HepG2 (cell line): Measurements from ENCODE around the gene GATB. TPM values are rescaled to one million over a fixed set of nuclear protein-coding genes. Genes with fewer than 3 reads are reported as not detected.

Source experiments
- ATAC-seq: fragments of 200-7000 bp; cut with Tn5 transposase; 3 replicates; pipeline ENCODE4 v1.9.1; 2020; ENCODE audit warnings: mild to moderate bottlenecking, moderate library complexity
- BruUV-seq: library from RNA; stranded (reverse); fragments of 400-500 nt; replicated peaks from 2 replicates; lab custom pipeline; 2021; lab: Mats Ljungman, UMichigan
- CTCF ChIA-PET: fragments of 300-600 bp; formaldehyde crosslinking; extraction: SDS; loops from one replicate; lab custom pipeline; 2021; ENCODE audit warnings: low total read pairs, inconsistent platforms, low intra/inter-chr PET ratio; lab: Yijun Ruan, JAX
- POLR2A ChIA-PET: fragments of 350-600 bp; sonication (Branson Sonifier 250); formaldehyde crosslinking; loops from one replicate; lab custom pipeline; 2020; ENCODE audit warnings: antibody characterized with exemption, inconsistent platforms; lab: Yijun Ruan, JAX
- DNase-seq: peaks from one replicate; pipeline ENCODE4 v3.0.0-alpha.2; 2015; ENCODE audit warnings: low spot score
- FAIRE-seq: peaks from 3 replicates; lab custom pipeline; 2011; peaks lifted over from hg19 to GRCh38; lab: Jason Lieb, UNC
- H2AFZ ChIP-seq: one replicate; pipeline ENCODE4 v1.6.1; 2011; ENCODE audit warnings: low read length, inconsistent platforms
- H3K27ac ChIP-seq: fragments of 300-600 bp; 3 replicates; pipeline ENCODE4 v1.8.0; 2011; ENCODE audit warnings: mixed run types, mild to moderate bottlenecking, mixed read lengths, low read length, inconsistent platforms; ENCODE audit not compliant: insufficient read depth; ENCODE audit errors: extremely low read length
- H3K27me3 ChIP-seq, 2 experiments: fragments of 200-600 bp in 1 of 2; 2 replicates in 1 of 2; 3 replicates in 1 of 2; pipeline versions ENCODE4 v1.6.0 to v1.8.0; 2011; ENCODE audit warnings: low read length in 2 of 2, mild to moderate bottlenecking in 2 of 2, moderate library complexity in 2 of 2, inconsistent platforms in 1 of 2; ENCODE audit not compliant: insufficient read depth in 2 of 2, control insufficient read depth in 1 of 2
- H3K36me3 ChIP-seq, 2 experiments: fragments of 200-600 bp in 1 of 2; replicated peaks in 1 of 2; 2 replicates in 1 of 2; 3 replicates in 1 of 2; pipeline versions ENCODE4 v1.5.1 to v1.8.0; 2011; ENCODE audit warnings: low read length in 2 of 2, inconsistent platforms in 1 of 2; ENCODE audit not compliant: insufficient read depth in 2 of 2, control insufficient read depth in 1 of 2
- H3K4me1 ChIP-seq: 2 replicates; pipeline ENCODE4 v1.5.1; 2012; ENCODE audit warnings: low read length, inconsistent platforms; ENCODE audit not compliant: insufficient read depth
- H3K4me2 ChIP-seq: 2 replicates; pipeline ENCODE4 v1.6.0; 2011; ENCODE audit warnings: low read depth, low read length, inconsistent platforms
- H3K4me3 ChIP-seq, 3 experiments: fragments of 200-600 bp in 1 of 3; sonication (generic), shearing (Covaris generic) in 1 of 3; replicated peaks in 1 of 3; 2 replicates each; pipeline ENCODE4 v1.5.1; 2011 to 2016; ENCODE audit warnings: low read length in 3 of 3, inconsistent platforms in 2 of 3, low read depth in 2 of 3, mild to moderate bottlenecking in 2 of 3, control low read depth in 1 of 3, mixed read lengths in 1 of 3; ENCODE audit not compliant: insufficient read depth in 1 of 3
- H3K79me2 ChIP-seq: one replicate; pipeline ENCODE4 v1.6.1; 2011; ENCODE audit warnings: low read length, inconsistent platforms; ENCODE audit not compliant: insufficient read depth
- H3K9ac ChIP-seq: 2 replicates; pipeline ENCODE4 v1.6.0; 2011; ENCODE audit warnings: mild to moderate bottlenecking, low read depth, low read length, inconsistent platforms; ENCODE audit not compliant: insufficient read depth
- H3K9me3 ChIP-seq: 2 replicates; pipeline ENCODE4 v1.5.1; 2012; ENCODE audit warnings: mild to moderate bottlenecking, low read length
- H4K20me1 ChIP-seq: 2 replicates; pipeline ENCODE4 v1.6.0; 2011; ENCODE audit warnings: inconsistent platforms, mild to moderate bottlenecking, low read length, moderate library complexity; ENCODE audit not compliant: insufficient read depth
- CENPX ChIP-seq: sonication (generic); formaldehyde crosslinking; IDR thresholded peaks from 2 replicates; pipeline ENCODE4 v1.9.0; 2021; ENCODE audit warnings: mild to moderate bottlenecking, missing genetic modification reagents, moderate library complexity
- PRMT3 ChIP-seq: sonication (generic); formaldehyde crosslinking; IDR thresholded peaks from 2 replicates; pipeline ENCODE4 v1.8.1; 2022; ENCODE audit warnings: low read depth, mild to moderate bottlenecking, moderate library complexity, missing genetic modification reagents, borderline replicate concordance
- ZBTB3 ChIP-seq: sonication (generic); formaldehyde crosslinking; IDR thresholded peaks from 2 replicates; pipeline ENCODE4 v1.4.0; 2020; ENCODE audit warnings: low read depth, mild to moderate bottlenecking, moderate library complexity, missing genetic modification reagents, borderline replicate concordance
- ZMYM3 ChIP-seq: sonication (generic); formaldehyde crosslinking; IDR thresholded peaks from 2 replicates; pipeline ENCODE4 v1.5.1; 2020; ENCODE audit warnings: mild to moderate bottlenecking, missing genetic modification reagents
- ZNF354B ChIP-seq: sonication (generic); formaldehyde crosslinking; IDR thresholded peaks from 2 replicates; pipeline ENCODE4 v1.8.0; 2022; ENCODE audit warnings: mild to moderate bottlenecking, missing genetic modification reagents
- ZNF430 ChIP-seq: sonication (generic); formaldehyde crosslinking; IDR thresholded peaks from 2 replicates; pipeline ENCODE4 v1.9.0; 2021; ENCODE audit warnings: mild to moderate bottlenecking, missing genetic modification reagents
- ZNF564 ChIP-seq: sonication (generic); formaldehyde crosslinking; IDR thresholded peaks from 2 replicates; pipeline ENCODE4 v1.8.1; 2023; ENCODE audit warnings: mild to moderate bottlenecking, missing genetic modification reagents
- ZNF577 ChIP-seq: sonication (generic); formaldehyde crosslinking; IDR thresholded peaks from 2 replicates; pipeline ENCODE4 v1.4.0; 2020; ENCODE audit warnings: mild to moderate bottlenecking, low read depth, missing genetic modification reagents, borderline replicate concordance
- WGBS: methylation state at CpG from one replicate; pipeline ENCODE4 v1.1.6; 2017; ENCODE audit warnings: low lambda C conversion rate; 5-methylcytosine and 5-hydroxymethylcytosine counted together
- in situ Hi-C: cut with HindIII; loops from 2 replicates; pipeline ENCODE4 v1.10.0; 2017; ENCODE audit warnings: low pct_unique_long_range_greater_than_20kb; ENCODE audit not compliant: extremely low pct_ligation_motif_present
- intact Hi-C: fragments of 100-400 bp; cut with micrococcal nuclease; formaldehyde crosslinking; loops from one replicate; pipeline ENCODE4 v1.10.0; 2022; ENCODE audit not compliant: unreplicated experiment
- polyA plus RNA-seq, 8 experiments: library from polyadenylated mRNA; depleted of rRNA in 3 of 8; stranded (reverse) in 7 of 8; unstranded in 1 of 8; fragments of >200 nt; fragmentation: Illumina TruSeq in 4 of 8; extraction: Trizol in 4 of 8; gene quantifications; 2 replicates each; pipeline versions ENCODE4 v1.2.1 to v1.2.3, GENCODE V29; 2011 to 2016; ENCODE audit warnings: low read depth in 4 of 8, missing spikeins in 1 of 8, mixed read lengths in 1 of 8; ENCODE audit not compliant: insufficient read depth in 1 of 8
- total RNA-seq, 5 experiments: library from RNA; depleted of rRNA; stranded (reverse); fragments of >200 nt; fragmentation: Illumina TruSeq; extraction: Trizol; gene quantifications; 2 replicates each; pipeline ENCODE4 v1.2.3, GENCODE V29; 2016; ENCODE audit warnings: low read depth in 1 of 5
- TF ChIP-seq, protein P1 (sequence below): sonication (generic); formaldehyde crosslinking; conservative IDR thresholded peaks from 2 replicates; pipeline ENCODE4 v1.4.0; 2020; ENCODE audit warnings: missing genetic modification reagents
- TF ChIP-seq, protein P2 (sequence below): sonication (generic); formaldehyde crosslinking; conservative IDR thresholded peaks from 2 replicates; pipeline ENCODE4 v1.8.1; 2023; ENCODE audit warnings: missing genetic modification reagents
- TF ChIP-seq, protein P3 (sequence below): sonication (generic); formaldehyde crosslinking; IDR thresholded peaks from 2 replicates; pipeline ENCODE4 v1.8.1; 2023; ENCODE audit warnings: mild to moderate bottlenecking, missing genetic modification reagents
- TF ChIP-seq, protein P4 (sequence below): sonication (generic); formaldehyde crosslinking; IDR thresholded peaks from 2 replicates; pipeline ENCODE4 v1.4.0; 2020; ENCODE audit warnings: mild to moderate bottlenecking, missing genetic modification reagents, borderline replicate concordance

GATB gene
- total and polyA plus RNA-seq, 2 of the 13 experiments (the other 11 are each of a cell fraction or from before 2014, with no cell fraction given), result 32.3 to 32.4 TPM

DNA sequence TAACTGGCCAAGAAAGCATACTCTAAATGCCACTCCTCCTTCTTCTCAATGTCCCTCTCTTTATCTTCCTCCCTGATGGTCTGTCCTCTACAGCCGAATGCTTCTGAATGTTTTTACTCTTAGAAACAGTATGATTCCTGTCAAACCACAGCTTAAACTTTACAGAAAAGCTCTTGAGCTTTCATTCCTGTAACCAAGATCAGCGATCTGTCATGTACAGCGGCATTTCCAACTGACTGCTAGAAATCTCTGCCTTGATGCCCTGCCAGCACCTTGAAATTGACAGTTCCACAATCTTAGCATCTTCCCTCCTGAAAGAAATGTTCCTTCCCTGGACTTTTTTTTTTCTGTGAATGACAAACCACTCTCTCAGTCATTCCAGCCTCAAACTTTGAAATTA, 11.5 kb upstream of the GATB start:
- intact Hi-C loops, result no loop called here
- FAIRE-seq (no peak), ATAC-seq (no peak), DNase-seq (no peak)
- Histone ChIP-seq H3K9me3 (no peaks in the 10 kb centered on the region), H3K4me3 (no peak overlapping the region), H4K20me1 (no peaks in the 10 kb centered on the region), H3K4me1 (no peaks in the 10 kb centered on the region), H3K9ac (no peak overlapping the region), H3K79me2 (no peaks in the 10 kb centered on the region), H3K27me3 (0 out of 5 replicates have a peak, but pooled peaks cover 0 to 3% of the 10 kb centered on the region in 2 experiments), H3K27ac (no peak overlapping the region), H3K36me3 (no peaks in the 10 kb centered on the region), H3K4me2 (no peak overlapping the region), H2AFZ (no peak overlapping the region)
- ChIA-PET POLR2A (no interaction called here), CTCF (no interaction called here)
- TF ChIP-seq ZNF430 (CRISPR knock-in tag), result no peak
- in situ Hi-C loops, result no loop called here
- BruUV-seq, result no TSS peak
- WGBS, result 9% methylated on average over 3 of the region's 3 CpGs

DNA sequence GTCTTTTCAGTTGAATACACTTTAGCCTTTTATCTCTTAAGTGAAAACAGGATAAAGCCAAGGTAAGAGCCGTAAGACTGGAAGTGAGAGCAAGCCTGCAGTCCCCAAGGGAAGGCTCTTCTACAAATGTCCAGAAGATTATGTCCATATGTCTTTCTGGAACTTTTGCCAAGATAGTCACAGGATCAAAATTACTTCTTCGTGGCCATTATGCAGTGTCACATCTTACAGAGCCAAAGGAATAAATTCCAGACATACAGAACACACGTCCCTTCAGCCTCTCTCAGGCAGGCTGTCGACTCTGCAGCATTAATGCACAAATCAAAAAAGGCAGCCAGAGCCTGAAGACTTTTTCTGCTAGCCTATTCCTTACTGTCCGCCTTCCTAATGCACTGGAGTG, 10.9 kb upstream of the GATB start:
- Histone ChIP-seq H3K9me3 (no peaks in the 10 kb centered on the region), H2AFZ (no peak overlapping the region), H3K27me3 (0 out of 5 replicates have a peak, but pooled peaks cover 0 to 3% of the 10 kb centered on the region in 2 experiments), H3K36me3 (no peaks in the 10 kb centered on the region), H3K79me2 (no peaks in the 10 kb centered on the region), H3K27ac (no peak overlapping the region), H4K20me1 (no peaks in the 10 kb centered on the region), H3K4me2 (no peak overlapping the region), H3K9ac (no peak overlapping the region), H3K4me3 (no peak overlapping the region), H3K4me1 (no peaks in the 10 kb centered on the region)
- in situ Hi-C loops (no loop called here), intact Hi-C loops (no loop called here)
- FAIRE-seq (no peak), ATAC-seq (no peak), DNase-seq (no peak)
- CTCF ChIA-PET, result no interaction called here
- 1% methylated on average over 5 of the region's 5 CpGs for WGBS
- BruUV-seq, result no TSS peak
- POLR2A ChIA-PET, result no interaction called here
- no peak for TF ChIP-seq ZMYM3 (CRISPR knock-in tag)
- no peak for TF ChIP-seq ZNF354B (CRISPR knock-in tag)
- TF ChIP-seq, protein P1, sequence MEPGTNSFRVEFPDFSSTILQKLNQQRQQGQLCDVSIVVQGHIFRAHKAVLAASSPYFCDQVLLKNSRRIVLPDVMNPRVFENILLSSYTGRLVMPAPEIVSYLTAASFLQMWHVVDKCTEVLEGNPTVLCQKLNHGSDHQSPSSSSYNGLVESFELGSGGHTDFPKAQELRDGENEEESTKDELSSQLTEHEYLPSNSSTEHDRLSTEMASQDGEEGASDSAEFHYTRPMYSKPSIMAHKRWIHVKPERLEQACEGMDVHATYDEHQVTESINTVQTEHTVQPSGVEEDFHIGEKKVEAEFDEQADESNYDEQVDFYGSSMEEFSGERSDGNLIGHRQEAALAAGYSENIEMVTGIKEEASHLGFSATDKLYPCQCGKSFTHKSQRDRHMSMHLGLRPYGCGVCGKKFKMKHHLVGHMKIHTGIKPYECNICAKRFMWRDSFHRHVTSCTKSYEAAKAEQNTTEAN (CRISPR knock-in tag), result no peak
- no peak for TF ChIP-seq CENPX (CRISPR knock-in tag)
- no peak for TF ChIP-seq ZNF564 (CRISPR knock-in tag)
- TF ChIP-seq, protein P2, sequence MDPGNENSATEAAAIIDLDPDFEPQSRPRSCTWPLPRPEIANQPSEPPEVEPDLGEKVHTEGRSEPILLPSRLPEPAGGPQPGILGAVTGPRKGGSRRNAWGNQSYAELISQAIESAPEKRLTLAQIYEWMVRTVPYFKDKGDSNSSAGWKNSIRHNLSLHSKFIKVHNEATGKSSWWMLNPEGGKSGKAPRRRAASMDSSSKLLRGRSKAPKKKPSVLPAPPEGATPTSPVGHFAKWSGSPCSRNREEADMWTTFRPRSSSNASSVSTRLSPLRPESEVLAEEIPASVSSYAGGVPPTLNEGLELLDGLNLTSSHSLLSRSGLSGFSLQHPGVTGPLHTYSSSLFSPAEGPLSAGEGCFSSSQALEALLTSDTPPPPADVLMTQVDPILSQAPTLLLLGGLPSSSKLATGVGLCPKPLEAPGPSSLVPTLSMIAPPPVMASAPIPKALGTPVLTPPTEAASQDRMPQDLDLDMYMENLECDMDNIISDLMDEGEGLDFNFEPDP, result no peak
- TF ChIP-seq ZBTB3 (CRISPR knock-in tag), result no peak
- TF ChIP-seq PRMT3 (CRISPR knock-in tag), result no peak
- TF ChIP-seq, protein P3, sequence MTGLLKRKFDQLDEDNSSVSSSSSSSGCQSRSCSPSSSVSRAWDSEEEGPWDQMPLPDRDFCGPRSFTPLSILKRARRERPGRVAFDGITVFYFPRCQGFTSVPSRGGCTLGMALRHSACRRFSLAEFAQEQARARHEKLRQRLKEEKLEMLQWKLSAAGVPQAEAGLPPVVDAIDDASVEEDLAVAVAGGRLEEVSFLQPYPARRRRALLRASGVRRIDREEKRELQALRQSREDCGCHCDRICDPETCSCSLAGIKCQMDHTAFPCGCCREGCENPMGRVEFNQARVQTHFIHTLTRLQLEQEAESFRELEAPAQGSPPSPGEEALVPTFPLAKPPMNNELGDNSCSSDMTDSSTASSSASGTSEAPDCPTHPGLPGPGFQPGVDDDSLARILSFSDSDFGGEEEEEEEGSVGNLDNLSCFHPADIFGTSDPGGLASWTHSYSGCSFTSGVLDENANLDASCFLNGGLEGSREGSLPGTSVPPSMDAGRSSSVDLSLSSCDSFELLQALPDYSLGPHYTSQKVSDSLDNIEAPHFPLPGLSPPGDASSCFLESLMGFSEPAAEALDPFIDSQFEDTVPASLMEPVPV (CRISPR knock-in tag), result no peak
- TF ChIP-seq, protein P4, sequence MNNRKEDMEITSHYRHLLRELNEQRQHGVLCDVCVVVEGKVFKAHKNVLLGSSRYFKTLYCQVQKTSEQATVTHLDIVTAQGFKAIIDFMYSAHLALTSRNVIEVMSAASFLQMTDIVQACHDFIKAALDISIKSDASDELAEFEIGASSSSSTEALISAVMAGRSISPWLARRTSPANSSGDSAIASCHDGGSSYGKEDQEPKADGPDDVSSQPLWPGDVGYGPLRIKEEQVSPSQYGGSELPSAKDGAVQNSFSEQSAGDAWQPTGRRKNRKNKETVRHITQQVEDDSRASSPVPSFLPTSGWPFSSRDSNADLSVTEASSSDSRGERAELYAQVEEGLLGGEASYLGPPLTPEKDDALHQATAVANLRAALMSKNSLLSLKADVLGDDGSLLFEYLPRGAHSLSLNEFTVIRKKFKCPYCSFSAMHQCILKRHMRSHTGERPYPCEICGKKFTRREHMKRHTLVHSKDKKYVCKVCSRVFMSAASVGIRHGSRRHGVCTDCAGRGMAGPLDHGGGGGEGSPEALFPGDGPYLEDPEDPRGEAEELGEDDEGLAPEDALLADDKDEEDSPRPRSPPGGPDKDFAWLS (CRISPR knock-in tag), result no peak
- no peak for TF ChIP-seq ZNF577
